ENCODE data around the gene GPR22. TPM values are rescaled to one million over a fixed set of nuclear protein-coding genes. Genes with fewer than 3 reads are reported as not detected.

Gene GPR22
- total RNA-seq, 1 donor from 2014 or later = not detected

GRCh38 chr7:107471292-107472070 is 1.6 kb downstream of the GPR22 start:
- ATAC-seq (no peak), DNase-seq (ENCODE audit: low spot score) (no peak)
- intact Hi-C loops (cut with DNase I) = no loop called here

GRCh38 chr7:107472116-107472515 is 2.3 kb downstream of the GPR22 start:
- no peak for ATAC-seq
- intact Hi-C loops (cut with DNase I) = no loop called here

GRCh38 chr7:107474104-107474521 is 4.3 kb downstream of the GPR22 start:
- intact Hi-C loops (cut with DNase I) = no loop called here
- DNase-seq (ENCODE audit: low spot score) (no peak), ATAC-seq (no peak)

More at GRCh38 chr7:107472116-107472515, 2.3 kb downstream of the GPR22 start:
- DNase-seq (ENCODE audit: low spot score) = no peak

- intact Hi-C loops (cut with DNase I) = no loop called here
- ATAC-seq = no peak
- DNase-seq (ENCODE audit: low spot score) = no peak
Measured at GRCh38 chr7:107479303-107479702, 9.4 kb downstream of the GPR22 start.

GRCh38 chr7:107480932-107481331 is 11.1 kb downstream of the GPR22 start:
- no peak for ATAC-seq
- DNase-seq (ENCODE audit: low spot score) = no peak
- intact Hi-C loops (cut with DNase I) = no loop called here

GRCh38 chr7:107482571-107482970 is 12.7 kb downstream of the GPR22 start:
- DNase-seq (ENCODE audit: low spot score) (no peak), ATAC-seq (no peak)
- intact Hi-C loops (cut with DNase I) = no loop called here

- ATAC-seq = no peak
- intact Hi-C loops (cut with DNase I) = no loop called here
- no peak for DNase-seq (ENCODE audit: low spot score)
Measured at GRCh38 chr7:107486041-107486440, 16.2 kb downstream of the GPR22 start.

GRCh38 chr7:107492875-107493274 is 23.0 kb downstream of the GPR22 start:
- DNase-seq (ENCODE audit: low spot score) (no peak), ATAC-seq (no peak)
- intact Hi-C loops (cut with DNase I) = no loop called here

GRCh38 chr7:107494315-107494751 is 24.5 kb downstream of the GPR22 start:
- ATAC-seq (no peak), DNase-seq (ENCODE audit: low spot score) (no peak)
- intact Hi-C loops (cut with DNase I) = no loop called here

GRCh38 chr7:107494884-107495283 is 25.0 kb downstream of the GPR22 start:
- ATAC-seq = no peak
- intact Hi-C loops (cut with DNase I) = no loop called here
- no peak for DNase-seq (ENCODE audit: low spot score)

- ATAC-seq = peak; percentile 51
- intact Hi-C loops (cut with DNase I) = no loop called here
- no peak for DNase-seq (ENCODE audit: low spot score)
Measured at GRCh38 chr7:107495516-107495915, 25.7 kb downstream of the GPR22 start.

GRCh38 chr7:107499731-107500130 is 29.9 kb downstream of the GPR22 start:
- DNase-seq (ENCODE audit: low spot score) = no peak
- ATAC-seq = no peak

GRCh38 chr7:107501593-107501992 is 31.7 kb downstream of the GPR22 start:
- intact Hi-C loops (cut with DNase I) = no loop called here
- DNase-seq (ENCODE audit: low spot score) = no peak
- ATAC-seq = no peak

More at GRCh38 chr7:107499731-107500130, 29.9 kb downstream of the GPR22 start:
- intact Hi-C loops (cut with DNase I) = no loop called here

GRCh38 chr7:107502154-107502553 is 32.3 kb downstream of the GPR22 start:
- ATAC-seq = no peak
- intact Hi-C loops (cut with DNase I) = no loop called here

GRCh38 chr7:107502797-107503196 is 32.9 kb downstream of the GPR22 start:
- intact Hi-C loops (cut with DNase I) = no loop called here
- DNase-seq (ENCODE audit: low spot score) (no peak), ATAC-seq (no peak)

More at GRCh38 chr7:107502154-107502553, 32.3 kb downstream of the GPR22 start:
- no peak for DNase-seq (ENCODE audit: low spot score)

- intact Hi-C loops (cut with DNase I) = no loop called here
- ATAC-seq = no peak
Measured at GRCh38 chr7:107503687-107504086, 33.8 kb downstream of the GPR22 start.

GRCh38 chr7:107505362-107505761 is 35.5 kb downstream of the GPR22 start:
- DNase-seq (ENCODE audit: low spot score) (no peak), ATAC-seq (no peak)
- intact Hi-C loops (cut with DNase I) = no loop called here

More at GRCh38 chr7:107503687-107504086, 33.8 kb downstream of the GPR22 start:
- DNase-seq (ENCODE audit: low spot score) = no peak

GRCh38 chr7:107505997-107506673 is 36.3 kb downstream of the GPR22 start:
- ATAC-seq (no peak), DNase-seq (ENCODE audit: low spot score) (no peak)
- intact Hi-C loops (cut with DNase I) = no loop called here

GRCh38 chr7:107506674-107507339 is 37.0 kb downstream of the GPR22 start:
- ATAC-seq = no peak
- no peak for DNase-seq (ENCODE audit: low spot score)
- intact Hi-C loops (cut with DNase I) = no loop called here
